GM23338 (cell line): ENCODE results near the gene FMR1NB.

Experiments
- JUNB ChIP-seq: IDR thresholded peaks from one replicate; pipeline ENCODE4 v1.6.1; 2016; ENCODE audit warnings: antibody characterized with exemption; ENCODE audit not compliant: unreplicated experiment
- POLR2AphosphoS5 ChIP-seq: IDR thresholded peaks from 2 replicates; pipeline ENCODE4 v1.6.1; 2016; ENCODE audit warnings: antibody characterized with exemption, low read depth
- TF ChIP-seq, protein P1 (sequence below), 2 experiments: fragments of 200-600 bp in 1 of 2; sonication (generic) in 1 of 2; conservative IDR thresholded peaks; 2 replicates each; pipeline versions ENCODE4 v1.5.1 to v1.6.1; 2016 to 2017; ENCODE audit warnings: antibody characterized with exemption in 2 of 2, low read depth in 2 of 2, mild to moderate bottlenecking in 2 of 2, moderate library complexity in 1 of 2

DNA sequence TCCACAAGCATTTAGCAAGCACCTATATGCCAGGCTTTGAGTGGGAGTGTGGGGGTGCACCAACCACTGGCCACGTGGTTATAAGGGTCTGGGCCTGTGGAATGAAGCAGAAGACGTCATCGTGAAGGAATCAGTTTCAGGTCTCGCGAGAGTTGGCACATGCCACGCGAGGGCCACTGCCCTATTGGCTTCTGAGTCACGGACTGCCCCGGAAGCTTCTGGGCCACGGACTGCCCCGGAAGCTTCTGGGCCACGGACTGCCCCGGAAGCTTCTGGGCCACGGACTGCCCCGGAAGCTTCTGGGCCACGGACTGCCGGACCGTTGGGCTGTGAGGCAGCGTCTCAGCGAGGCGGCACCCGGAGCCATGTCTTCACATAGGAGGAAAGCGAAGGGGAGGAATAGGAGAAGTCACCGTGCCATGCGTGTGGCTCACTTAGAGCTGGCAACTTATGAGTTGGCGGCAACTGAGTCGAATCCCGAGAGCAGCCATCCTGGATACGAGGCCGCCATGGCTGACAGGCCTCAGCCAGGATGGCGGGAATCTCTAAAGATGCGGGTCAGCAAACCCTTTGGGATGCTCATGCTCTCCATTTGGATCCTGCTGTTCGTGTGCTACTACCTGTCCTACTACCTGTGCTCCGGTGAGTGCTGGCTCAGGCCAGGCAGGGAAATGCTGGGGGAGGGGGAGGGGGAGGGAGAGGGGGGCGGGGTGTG is at the start of gene FMR1NB:
- TF ChIP-seq, protein P1, sequence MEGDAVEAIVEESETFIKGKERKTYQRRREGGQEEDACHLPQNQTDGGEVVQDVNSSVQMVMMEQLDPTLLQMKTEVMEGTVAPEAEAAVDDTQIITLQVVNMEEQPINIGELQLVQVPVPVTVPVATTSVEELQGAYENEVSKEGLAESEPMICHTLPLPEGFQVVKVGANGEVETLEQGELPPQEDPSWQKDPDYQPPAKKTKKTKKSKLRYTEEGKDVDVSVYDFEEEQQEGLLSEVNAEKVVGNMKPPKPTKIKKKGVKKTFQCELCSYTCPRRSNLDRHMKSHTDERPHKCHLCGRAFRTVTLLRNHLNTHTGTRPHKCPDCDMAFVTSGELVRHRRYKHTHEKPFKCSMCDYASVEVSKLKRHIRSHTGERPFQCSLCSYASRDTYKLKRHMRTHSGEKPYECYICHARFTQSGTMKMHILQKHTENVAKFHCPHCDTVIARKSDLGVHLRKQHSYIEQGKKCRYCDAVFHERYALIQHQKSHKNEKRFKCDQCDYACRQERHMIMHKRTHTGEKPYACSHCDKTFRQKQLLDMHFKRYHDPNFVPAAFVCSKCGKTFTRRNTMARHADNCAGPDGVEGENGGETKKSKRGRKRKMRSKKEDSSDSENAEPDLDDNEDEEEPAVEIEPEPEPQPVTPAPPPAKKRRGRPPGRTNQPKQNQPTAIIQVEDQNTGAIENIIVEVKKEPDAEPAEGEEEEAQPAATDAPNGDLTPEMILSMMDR (conservative IDR thresholded peaks at IDR 0.05; ENCODE audit: low read depth in 2 of 2), result no peak
- TF ChIP-seq POLR2AphosphoS5, result no peak
- no peak for TF ChIP-seq JUNB
